LHCN-M2 (cell line): ENCODE results near the gene ADIRF. TPM values are rescaled to one million over a fixed set of nuclear protein-coding genes. Genes with fewer than 3 reads are reported as not detected.
"Not testable (repeated sequence)": the region's sequence is repeated elsewhere in the genome, so short reads cannot be mapped to it uniquely, and the experiment has no call there.

Source experiments
- DNase-seq: peaks from one replicate; pipeline ENCODE4 v3.0.0-alpha.2; 2012; ENCODE audit warnings: low read depth
- total RNA-seq: library from RNA; depleted of rRNA; stranded (reverse); fragments of >200 nt; gene quantifications from 2 replicates; pipeline ENCODE4 v1.2.3, GENCODE V29; 2014

The ADIRF gene
- total RNA-seq, 1 experiment from 2014 or later = 2.5 TPM

DNA sequence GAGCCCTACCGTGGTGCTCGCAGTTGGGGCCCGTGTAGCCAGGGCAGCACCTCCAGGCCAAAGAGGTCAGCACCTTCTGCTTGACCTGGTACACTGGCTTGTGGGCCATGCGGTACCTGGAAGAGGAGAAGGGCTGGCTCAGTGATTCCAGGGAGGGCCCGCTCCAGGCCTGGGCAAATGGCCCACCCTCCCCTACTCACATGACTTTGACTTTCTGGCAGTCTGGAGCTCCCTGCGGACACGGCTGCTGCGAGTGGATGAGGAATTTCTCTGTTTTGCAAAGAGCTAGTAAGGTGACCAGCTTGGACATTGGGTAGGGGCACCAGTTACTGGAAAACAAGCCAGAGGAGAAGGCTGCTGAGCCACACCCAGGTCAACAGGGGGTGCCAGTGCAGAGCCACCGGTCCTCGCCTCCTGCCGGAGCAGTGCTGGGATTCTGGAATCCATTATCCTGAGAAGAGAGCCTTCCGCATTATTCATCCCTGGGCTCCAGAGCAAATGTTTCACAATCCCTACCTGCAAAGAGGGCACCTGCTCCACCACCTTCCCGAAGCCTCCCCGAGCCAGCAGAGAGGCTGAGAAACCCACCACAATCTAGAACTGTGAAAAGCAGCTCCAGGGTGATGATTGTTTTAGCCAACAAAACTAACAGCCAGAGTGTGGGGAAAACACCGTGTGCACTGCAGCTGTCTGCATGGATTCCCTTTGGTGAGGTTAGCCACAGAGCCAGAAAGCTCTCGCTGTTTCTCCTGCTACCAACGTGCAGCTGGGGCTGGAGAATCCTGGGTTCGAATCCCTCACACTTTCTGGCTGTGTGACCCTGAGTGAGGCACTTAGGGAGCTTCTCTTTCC, 22.7 kb upstream of the ADIRF start:
- peak; percentile 45 for DNase-seq

DNA sequence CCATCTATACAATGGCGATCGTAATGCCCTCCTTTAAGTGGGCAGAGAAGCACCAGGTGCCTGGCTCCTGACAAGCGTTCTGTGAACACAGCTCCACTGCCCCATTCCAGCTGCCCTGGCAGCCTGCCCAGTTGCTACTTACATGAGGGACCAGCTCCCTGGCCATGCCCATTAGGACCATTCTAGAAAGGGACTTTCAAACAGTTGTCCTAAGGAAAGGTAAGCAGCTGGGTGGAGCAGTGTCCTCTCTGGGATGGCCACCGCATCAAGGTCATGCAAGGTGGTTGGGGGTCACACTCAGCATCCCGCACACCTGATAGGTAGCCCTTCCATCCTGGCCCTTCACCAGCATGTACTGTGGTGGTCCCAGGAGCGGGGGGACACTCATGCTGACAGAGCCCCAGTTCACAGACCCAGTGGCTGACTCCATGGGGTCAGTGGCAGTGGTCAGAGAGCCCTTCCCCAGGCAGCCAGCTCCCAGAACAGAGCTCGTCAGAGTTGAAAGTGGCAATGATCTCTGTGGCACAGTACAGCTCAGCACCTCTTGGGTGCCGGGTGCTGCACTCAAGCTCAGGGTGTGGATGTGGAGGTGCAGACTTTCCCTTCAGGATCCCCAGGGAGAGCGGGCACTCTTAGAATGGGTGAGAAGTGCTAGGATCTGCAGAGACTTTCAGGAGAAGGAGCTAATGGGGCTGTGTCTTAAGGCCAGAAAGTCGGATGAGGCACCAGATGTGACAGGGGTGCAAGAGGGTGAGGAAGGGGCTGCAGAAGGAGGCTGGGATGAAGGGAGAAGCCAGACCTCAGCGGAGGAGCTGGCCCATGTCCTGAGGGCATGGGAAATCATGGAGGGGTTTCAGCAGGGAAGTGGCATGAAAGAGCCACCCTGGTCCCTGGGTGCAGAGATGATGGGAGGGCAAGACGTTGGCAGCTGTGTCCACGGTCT, 21.8 kb upstream of the ADIRF start:
- no peak for DNase-seq

DNA sequence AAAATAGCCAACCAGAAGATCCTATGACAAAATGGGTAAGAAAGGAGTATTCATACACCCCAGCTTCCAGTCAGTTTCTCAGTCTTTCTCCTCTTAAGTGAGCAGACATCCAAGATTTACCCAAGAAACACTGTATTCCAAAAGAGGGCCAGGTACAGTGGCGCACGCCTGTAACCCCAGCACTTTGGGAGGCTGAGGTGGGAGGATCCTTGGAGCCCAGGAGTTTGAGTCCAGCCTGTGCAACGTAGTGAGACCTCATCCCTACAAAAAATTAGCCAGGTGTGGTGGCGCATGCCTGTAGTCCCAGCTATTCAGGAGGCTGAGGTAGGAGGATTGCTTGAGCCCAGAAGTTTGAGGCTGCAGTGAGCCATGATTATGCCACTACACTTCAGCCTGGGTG, 20.5 kb upstream of the ADIRF start:
- DNase-seq = not testable (repeated sequence)

DNA sequence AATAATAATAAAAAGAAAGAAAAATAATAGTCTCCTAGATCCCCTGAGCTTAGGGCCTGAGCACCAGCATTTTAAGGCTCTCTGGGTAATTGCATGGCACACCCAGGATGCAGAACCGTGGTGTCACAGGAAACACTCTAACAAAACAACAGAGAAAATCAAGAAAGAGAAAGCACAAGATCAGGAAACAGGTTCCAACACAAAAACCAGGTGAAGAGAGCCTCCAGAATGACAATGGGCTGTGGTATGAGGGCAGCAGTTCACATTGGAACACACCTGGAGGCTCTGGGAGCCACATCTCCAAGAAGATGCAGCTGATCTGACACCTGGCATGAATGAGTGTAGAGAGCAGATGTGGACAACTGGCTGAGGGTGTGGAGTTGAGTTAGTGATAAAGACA, 17.9 kb upstream of the ADIRF start:
- no peak for DNase-seq

DNA sequence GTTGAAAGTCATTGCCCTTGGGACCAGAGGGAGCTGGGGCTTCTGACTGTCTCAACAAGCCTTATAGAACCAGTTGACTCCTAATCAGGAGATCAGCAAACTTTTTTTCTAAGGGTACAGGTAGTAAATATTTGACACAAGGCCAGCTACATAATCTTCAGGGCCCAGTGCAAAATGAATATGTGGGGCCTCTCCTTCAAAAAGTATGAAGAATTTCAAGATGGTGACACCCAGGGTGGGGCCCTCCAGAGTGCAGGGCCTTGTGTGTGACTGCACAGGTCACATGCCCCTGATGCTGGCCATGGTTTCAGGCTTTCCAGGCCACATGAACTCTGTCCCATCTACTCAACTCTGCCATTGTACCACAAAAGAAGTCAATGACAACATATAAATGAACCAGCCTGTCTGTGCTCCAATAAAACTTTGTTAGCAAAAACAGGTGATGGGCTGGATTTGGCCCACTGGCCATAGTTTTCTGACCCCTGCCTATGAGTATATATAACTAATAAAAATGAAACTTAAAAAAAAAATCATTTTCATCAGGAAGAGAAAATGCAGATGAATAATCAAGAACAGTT, 17.0 kb upstream of the ADIRF start:
- DNase-seq = no peak

DNA sequence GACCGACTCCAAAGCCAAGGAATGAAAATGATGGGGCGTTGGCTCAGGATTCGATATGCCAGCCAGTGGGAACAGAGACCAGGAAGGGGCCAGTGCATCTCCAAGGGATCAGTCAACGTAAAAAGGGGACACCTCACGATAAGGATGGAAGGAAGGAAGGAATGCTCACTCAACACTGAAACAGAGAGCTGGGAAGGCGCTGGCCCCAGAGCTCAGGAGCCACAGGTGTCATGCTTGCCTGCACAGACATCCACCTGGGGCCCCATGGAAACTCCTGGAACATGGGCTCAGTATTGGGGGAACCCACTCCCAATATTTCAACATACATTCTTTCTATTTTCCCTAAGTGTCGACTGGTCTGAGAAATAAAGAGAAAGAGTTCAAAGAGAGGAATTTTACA, 16.2 kb upstream of the ADIRF start:
- DNase-seq = no peak

DNA sequence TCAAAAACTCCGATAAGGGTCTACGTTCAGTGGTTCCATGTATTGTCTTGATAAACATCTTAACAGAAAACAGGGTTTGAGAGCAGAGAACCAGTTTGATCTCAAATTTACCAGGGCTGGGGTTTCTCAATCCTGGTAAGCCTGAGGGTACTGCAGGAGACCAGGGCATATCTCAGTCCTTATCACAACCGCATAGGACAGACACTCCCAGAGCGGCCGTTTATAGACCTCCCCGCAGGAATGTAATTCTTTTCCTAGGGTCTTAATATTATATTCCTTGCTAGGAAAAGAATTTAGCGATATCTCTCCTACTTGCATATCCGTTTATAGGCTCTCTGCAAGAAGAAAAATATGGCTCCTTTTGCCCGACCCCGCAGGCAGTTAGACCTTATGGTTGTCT, 15.6 kb upstream of the ADIRF start:
- not testable (repeated sequence) for DNase-seq

DNA sequence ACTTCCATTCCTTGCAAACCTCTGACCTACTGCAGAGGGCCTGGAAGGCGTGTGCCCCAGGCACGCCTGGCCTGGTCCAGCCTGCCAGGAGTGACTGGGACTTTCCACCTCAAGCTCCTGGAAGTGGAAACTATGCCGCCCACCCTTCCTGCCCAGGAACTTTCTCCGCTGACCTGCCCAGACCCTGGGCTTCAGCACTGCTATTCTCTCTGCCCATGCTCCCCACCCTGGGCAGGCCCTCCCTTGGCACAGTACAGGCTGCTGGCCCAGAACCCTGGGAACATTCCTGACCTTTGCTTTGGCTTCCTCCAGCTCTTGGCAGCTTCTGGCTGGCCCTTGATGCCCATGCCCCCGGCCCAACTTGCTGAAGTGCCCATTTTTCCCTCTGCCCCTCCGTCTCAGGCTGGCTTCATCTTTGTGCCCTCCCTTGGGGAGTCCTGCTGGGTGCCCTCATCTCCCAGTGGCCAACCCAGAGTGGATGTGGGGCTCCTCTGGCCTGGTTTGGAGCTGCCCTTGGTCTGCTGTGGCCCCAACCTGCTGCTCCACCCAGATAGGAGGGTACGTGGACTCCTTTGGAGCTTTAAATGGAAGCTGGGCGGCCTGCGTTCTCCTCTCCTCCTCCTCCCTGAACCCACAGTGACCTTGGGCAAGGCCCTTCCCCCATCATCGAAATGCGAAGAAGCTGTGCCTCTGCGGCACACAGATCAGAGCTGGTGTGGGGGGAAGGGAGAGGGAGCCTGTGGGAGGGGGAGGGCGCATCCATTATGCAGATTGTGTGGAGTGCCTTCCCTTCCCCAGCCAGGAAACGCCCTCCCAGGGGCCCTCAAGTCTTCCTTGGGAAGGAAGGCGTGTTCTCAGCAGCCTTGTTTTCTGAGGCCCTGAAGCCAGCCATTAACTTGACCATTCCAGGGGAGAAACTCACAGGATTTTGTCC, 14.3 kb upstream of the ADIRF start:
- DNase-seq = no peak

DNA sequence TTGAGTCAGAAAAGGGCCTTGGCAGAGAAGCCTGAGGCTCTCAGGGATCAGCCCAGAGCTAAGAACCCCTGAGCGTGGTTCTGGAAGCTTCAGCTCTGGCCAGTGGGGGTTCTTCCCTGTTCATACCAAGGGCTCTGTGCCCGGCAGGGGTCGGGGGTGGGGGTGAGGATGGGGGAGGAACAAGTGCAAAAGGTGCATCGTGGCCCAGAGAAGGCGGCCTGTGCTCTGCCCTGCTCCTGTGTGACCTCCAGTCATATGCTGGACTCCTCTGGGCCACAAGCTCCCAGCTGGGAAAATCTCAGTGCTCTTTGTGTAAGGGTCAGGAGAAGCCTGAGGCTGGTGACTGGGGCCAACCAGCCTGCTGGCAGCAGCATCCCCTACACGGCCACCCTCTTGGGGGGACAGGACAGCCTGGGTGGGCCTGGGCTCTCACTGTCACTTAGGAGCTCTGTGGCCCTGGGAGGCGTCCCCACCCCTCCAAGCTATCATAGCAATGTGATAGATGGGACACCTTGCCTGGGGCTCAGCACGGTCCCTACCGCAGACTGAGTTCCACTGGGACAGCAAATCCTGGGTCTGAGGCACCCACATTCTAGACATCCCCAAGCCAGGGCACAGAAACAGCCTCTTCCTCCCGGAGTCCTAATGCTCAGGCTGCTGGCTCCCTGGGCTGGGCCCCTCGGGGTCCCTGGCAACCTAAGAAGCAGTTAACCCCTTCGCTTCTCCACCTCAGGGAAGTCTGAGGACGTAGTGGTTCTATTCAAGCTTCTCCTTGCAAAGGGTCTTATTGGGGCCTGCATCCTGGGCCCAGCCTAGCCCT, 13.4 kb upstream of the ADIRF start:
- no peak for DNase-seq

DNA sequence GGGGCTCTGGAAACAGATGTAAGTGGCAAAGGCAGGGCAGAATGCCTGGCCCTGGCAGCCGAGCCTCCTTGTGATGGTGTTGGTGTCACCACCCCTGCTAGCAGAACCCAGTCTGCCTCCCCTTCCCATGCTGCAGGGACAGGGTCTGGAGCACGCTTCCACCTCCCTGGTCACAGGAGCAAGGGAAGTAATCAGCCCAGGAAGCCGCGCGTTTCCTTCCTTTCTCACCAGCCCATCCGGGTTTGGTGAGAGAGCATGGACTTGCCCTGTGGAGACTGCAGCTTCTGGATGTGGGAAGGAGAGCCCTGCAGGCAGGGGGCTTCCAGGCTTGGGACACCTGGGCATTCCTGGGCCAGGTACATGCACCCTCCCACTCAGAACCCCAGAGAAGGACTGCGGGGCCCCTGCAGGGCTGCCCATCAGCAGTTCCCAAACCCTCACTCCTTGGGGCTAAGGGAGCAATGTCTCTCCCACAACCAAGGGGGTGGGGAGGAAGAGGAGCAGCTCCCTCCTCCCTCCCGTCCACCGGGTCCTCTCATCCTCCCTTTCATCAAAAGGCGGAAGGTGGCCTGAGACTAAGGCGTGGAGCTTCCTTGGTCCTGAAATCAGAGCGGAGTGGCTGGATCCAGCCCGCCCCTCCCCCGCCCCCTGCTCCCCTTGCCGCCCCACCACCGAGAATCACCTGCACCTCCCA, 12.6 kb upstream of the ADIRF start:
- no peak for DNase-seq

DNA sequence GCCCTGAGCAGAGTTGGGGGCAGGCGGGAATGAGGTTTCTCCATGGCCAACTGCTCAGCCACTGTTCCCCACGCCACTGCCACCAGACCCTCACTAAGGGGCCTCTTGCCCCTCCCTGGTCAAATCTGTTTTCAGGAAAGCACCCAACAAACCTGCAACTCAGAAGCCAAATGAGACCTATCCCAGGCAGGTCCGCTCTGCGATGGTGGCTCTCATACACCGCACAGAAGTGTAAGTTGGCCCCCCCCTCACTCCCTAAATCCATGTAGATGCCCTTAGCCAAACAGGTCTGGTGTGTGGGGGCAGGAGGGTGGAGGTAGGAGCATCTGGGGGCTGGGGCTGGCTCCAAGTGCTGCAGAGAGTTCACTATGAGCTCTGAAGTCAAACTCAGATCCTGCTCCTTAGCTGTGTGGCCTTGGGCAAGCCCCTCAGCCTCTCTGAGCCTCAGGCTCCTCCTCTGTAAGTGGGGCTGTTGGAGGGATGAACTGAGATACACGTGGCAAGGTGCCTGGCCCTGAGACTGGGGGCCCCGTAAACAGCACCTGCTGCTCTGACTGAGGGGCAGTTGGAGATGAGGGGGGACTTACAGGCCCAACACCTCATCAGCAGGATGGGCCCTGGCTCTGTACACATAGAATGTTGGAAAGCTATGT, 12.0 kb upstream of the ADIRF start:
- DNase-seq = no peak

DNA sequence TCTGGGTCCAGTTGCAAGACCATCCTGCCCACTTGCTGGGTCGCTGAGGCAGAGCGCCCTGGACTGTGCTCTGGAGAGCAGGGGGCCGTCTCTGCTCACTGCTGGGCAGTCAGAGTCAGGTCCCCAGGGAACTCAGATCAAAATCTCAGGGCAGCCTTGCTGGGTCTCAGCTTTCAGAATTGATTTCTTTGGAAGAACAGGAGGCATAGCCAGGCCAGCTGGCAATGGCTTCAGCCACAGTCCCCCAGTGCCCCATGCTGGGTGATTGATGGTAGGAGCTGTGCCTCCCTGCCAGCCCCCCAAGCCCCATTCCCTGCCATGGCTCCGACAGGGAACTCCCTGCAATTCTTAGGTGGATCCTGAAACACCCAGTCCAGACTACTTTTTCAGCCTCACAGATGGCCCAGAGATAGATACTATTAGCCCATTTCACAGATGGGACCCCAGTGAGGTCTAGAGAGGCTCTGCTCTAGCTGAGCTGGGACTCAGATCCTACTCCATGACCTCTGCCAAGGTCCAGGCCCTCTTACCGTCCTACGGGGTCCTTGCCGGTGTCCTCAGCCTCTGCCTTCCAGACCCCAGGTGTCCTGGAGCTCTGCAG, 11.3 kb upstream of the ADIRF start:
- DNase-seq = no peak

DNA sequence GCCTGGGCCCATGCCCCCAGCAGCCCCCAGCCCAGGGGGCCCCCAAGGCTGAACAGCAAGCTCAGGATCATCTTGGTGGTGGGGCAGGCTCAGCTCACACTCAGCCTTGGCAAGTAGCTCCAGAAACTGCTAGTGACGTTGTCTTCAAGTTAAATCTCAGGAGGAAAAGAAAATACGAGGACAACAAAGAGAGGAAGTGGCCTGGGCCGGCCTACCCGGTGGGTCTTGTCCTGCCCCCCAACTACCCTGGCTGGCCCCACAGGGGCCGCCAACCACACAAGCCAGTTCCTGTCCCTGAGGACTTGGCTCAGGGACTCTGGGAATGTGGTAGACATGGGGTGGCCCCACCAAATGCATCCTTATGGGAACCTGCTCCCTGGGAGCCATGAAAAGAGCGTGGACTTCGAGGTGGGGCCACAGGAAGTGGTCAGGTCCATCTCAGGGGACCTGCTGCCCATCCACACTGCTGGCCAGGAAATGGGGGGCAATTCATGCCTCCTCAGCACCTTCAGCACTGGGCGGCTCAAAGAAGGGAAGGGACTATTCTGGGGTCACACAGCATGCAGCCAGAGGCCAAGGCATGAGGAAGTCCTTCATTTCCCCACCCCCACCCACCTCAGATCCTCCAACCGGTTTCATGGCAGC, 10.7 kb upstream of the ADIRF start, which contains the start of gene MMRN2:
MMRN2 (minus strand) TSS at position 145 of the 645 bp plus-strand sequence; CDS start at position 71, 74 bp downstream.
- DNase-seq = no peak

DNA sequence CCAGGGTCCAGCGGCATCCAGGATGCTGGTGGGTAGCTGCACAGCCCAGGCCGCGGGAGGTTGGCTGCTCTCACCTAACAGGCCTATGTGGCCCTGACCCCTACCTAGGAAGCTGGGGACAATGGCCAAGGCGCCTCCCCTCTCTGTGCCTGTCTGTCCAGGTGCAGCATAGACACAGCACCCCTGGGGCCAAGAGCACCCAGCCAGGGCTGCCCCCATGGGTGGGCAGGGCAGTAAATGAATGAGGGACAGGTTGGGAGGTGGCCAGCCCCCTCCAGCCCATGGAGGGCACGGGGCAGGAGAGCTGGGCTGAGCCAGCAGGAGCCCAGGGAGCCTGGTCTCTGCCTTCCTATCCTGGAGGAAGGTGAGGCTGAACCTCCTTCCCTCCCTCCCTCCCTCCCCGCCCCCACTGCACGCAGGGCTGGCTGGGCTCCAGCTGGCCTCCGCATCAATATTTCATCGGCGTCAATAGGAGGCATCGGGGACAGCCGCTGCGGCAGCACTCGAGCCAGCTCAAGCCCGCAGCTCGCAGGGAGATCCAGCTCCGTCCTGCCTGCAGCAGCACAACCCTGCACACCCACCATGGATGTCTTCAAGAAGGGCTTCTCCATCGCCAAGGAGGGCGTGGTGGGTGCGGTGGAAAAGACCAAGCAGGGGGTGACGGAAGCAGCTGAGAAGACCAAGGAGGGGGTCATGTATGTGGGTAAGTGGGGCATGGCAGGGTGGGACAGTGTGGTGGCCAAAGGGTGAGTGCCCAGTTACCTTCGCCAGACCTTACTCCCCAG, 10.0 kb upstream of the ADIRF start, which contains the start of gene SNCG:
SNCG (plus strand) TSS at position 484 of the 785 bp plus-strand sequence; CDS start at position 583, 99 bp downstream.
- DNase-seq = no peak

DNA sequence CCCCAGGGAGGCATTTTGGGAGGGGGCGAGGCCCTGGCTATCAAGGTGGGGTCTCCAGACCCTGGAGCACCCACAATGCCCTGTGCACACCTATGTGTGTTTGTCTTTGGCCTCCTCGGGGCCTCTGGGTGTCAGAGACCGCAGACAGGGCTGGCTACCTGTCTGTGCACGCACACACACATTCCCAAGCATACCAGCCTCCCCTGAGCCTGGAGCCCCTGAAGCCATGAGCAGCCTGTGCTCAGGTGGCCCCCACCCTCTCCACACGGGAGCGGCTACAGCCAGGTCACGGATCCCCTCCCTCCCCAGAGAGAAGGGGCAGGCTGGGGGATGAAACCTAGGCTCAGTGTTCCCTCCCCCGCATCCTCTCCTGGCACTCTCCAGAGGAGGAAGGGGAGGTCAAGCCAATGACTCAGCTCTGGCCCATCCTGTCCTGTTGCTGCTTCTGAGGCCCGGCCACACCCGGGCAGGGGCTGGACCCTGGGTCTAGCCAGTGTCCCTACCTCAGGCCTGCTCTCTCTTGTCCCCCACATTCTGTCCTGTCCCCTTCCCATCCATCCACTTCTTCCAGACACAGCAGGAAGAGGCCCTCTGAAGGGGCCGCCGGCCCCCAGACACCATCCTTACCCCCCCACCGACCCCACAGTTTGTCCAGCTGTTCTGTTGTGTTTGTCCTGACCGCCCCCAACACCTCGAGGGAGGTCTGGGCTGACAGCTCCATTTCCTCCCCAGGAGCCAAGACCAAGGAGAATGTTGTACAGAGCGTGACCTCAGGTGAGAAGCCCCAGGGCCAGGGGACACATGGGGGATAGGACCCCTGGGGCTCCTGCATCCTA, 9.2 kb upstream of the ADIRF start:
- DNase-seq = peak; percentile 70

DNA sequence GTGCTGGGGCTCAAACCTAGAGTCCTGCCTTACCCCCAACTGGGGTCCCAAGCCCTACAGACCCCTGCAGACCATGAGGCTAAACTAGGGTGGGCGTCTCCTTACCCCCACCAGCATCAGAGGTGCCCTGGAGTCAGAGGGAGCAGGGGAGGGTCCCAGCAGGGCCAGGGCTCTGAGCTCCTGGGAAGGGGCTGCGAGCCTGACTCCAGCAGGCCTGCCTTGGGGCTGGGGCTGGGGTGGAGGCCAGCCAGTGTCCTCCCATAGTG, 8.6 kb upstream of the ADIRF start:
- DNase-seq = no peak
